ENCODE data around the gene GBP7.
"Not testable (repeated sequence)": the region's sequence is repeated elsewhere in the genome, so short reads cannot be mapped to it uniquely, and the experiment has no call there.

The GBP7 gene

DNA sequence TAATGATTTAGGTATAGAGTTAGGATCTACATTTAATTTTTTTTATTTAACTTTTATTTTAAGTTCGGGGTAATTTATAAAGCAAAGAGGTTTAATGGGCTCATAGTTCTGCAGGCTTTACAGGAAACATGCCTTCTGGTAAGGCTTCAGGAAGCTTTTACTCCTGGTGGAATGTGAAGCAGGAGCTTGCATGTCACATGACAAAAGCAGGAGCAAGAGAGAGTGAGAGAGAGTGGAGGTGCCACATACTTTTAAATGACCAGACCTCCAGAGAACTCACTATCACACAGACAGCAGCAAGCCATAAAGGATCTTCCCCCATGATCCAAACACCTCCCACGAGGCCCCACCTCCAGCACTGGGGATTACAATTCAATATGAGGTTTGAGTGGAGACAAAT is 32.3 kb downstream of the GBP7 start:
- ChIA-PET POLR2A (ENCODE audit: low non-redundant PET) (no interaction called here), CTCF (interaction anchor here (0.6 kb wide), 1 partner anchor 147 kb away, joined by 3 read pairs; no protein-coding TSS in a partner anchor)
- DNase-seq (ENCODE audit: low spot score): no peak
- H3K27ac ChIP-seq: no peak overlapping the region
- TF ChIP-seq CTCF (conservative IDR thresholded peaks at IDR 0.05; ENCODE audit: low read depth): no peak

DNA sequence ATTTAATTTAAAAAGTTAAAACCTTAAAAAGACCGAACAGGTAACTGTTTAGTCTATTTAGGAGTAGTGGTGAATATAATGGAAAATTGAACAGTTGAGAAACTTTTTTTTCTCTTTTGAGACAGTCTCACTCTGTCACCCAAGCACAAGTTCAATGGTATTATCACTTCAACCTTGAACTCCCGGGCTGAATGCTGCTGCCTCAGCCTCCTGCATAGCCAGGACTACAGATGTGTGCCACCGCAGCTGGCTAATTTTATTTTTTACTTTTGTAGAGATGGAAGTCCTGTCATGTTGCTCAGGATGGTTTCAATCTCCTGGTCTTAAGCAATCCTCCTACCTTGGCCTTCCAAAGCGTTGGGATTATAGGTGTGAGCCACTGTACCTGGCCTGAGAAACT is 33.6 kb downstream of the GBP7 start:
- no peak for DNase-seq (ENCODE audit: low spot score)
- no peak overlapping the region for H3K27ac ChIP-seq
- POLR2A ChIA-PET (ENCODE audit: low non-redundant PET): no interaction called here
- no peak for TF ChIP-seq CTCF (conservative IDR thresholded peaks at IDR 0.05; ENCODE audit: low read depth)
- CTCF ChIA-PET: no interaction called here

DNA sequence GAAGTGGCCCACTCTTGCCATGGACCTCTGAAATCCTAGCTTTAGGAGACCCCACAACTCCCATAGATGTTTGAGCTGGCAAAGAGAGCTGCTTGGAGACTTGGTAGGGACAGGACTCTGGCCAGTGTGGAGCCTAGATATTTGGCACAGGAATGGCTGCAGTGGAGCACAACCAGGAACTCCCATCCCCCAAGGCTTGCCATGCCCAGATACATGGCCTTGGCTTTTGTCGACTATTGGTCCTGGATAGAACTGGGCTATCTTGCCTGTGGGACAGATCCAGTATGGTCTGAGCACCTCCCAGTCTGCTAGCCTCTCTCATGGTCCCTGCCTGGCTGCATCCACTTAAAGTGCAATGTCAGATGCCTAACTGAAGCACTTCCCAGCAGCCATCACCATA is 42.1 kb downstream of the GBP7 start:
- H3K27ac ChIP-seq: no peak overlapping the region
- ChIA-PET POLR2A (ENCODE audit: low non-redundant PET) (no interaction called here), CTCF (no interaction called here)
- no peak for TF ChIP-seq CTCF (conservative IDR thresholded peaks at IDR 0.05; ENCODE audit: low read depth)
- no peak for DNase-seq (ENCODE audit: low spot score)

GRCh38 chr1:89130716-89131115 is 45.1 kb downstream of the GBP7 start:
- no peak for TF ChIP-seq CTCF (conservative IDR thresholded peaks at IDR 0.05; ENCODE audit: low read depth)
- POLR2A ChIA-PET (ENCODE audit: low non-redundant PET): interaction anchor here (0.5 kb wide), 1 partner anchor 52 kb away, joined by 3 read pairs; no protein-coding TSS in a partner anchor
- H3K27ac ChIP-seq: no peak overlapping the region
- CTCF ChIA-PET: no interaction called here
- DNase-seq (ENCODE audit: low spot score): no peak

GRCh38 chr1:89129911-89130310 is 45.9 kb downstream of the GBP7 start:
- no peak for DNase-seq (ENCODE audit: low spot score)
- no peak for TF ChIP-seq CTCF (conservative IDR thresholded peaks at IDR 0.05; ENCODE audit: low read depth)
- ChIA-PET POLR2A (ENCODE audit: low non-redundant PET) (no interaction called here), CTCF (no interaction called here)
- no peak overlapping the region for H3K27ac ChIP-seq

DNA sequence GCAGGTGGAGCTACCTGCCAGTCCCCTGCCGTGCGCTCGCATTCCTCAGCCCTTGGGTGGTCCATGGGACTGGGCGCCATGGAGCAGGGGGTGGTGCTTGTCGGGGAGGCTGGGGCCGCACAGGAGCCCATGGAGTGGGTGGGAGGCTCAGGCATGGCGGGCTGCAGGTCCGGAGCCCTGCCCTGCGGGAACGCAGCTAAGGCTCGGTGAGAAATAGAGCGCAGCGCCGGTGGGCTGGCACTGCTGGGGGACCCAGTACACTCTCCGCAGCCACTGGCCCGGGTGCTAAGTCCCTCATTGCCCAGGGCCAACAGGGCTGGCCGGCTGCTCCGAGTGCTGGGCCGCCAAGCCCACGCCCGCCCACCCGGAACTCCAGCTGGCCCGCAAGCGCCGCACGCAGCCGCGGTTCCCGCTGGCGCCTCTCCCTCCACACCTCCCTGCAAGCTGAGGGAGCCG is 47.8 kb downstream of the GBP7 start:
- CTCF ChIA-PET; POLR2A ChIA-PET (ENCODE audit: low non-redundant PET); DNase-seq (ENCODE audit: low spot score): not testable (repeated sequence)

DNA sequence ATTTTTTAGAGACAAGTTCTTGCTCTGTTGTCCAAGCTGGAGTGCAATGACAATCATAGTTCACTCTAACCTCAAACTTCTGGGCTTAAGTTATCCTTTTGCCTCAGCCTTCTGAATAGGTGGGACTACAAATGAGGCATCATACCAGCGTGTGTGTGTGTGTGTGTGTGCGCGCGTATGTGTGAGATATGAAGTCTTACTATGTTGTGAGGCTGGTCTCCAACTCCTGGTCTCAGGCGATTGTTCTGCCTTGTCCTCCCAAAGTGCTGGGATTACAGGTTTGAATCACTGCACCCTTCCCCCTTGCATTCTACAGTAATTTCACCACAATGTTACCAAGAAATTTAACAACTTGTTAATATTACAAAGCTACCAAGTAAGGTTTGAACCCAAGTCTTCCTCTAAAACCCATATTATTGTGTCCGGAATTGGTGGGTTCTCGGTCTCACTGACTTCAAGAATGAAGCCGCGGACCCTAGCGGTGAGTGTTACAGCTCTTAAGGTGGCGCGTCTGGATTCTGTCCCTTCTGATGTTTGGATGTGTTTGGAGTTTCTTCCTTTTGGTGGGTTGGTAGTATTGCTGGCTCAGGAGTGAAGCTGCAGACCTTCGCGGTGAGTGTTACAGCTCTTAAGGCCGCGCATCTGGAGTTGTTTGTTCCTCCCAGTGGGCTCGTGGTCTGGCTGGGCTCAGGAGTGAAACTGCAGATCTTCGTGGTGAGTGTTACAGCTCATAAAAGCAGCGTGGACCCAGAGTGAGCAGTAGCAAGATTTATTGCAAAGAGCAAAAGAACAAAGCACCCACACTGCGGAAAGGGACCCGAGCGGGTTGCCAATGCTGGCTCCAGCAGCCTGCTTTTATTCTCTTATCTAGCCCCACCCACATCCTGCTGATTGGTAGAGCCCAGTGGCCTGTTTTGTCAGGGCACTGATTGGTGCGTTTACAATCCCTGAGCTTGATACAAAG is 48.9 kb downstream of the GBP7 start:
- CTCF ChIA-PET: interaction anchor here (0.6 kb wide), 1 partner anchor 148 kb away, joined by 4 read pairs; no protein-coding TSS in a partner anchor
- DNase-seq (ENCODE audit: low spot score); POLR2A ChIA-PET (ENCODE audit: low non-redundant PET); H3K27ac ChIP-seq: not testable (repeated sequence)

More for the DNA sequence above, 47.8 kb downstream of the GBP7 start:
- not testable (repeated sequence) for H3K27ac ChIP-seq
